Ascending aorta (tissue), 2 donors: Measurements from ENCODE around the gene GRIK3. TPM values are rescaled to one million over a fixed set of nuclear protein-coding genes. Genes with fewer than 3 reads are reported as not detected.

Experiments
- DNase-seq, 2 donors: peaks; one replicate each; pipeline ENCODE4 v3.0.0-alpha.2; 2019; ENCODE audit warnings: low spot score in 2 of 2
- H3K27ac ChIP-seq, 2 donors: fragments of 200-600 bp; sonication (generic); one replicate each; pipeline ENCODE4 v1.5.1; 2016 to 2017; ENCODE audit warnings: mild to moderate bottlenecking in 1 of 2
- H3K27me3 ChIP-seq: fragments of 200-600 bp; sonication (generic); one replicate; pipeline ENCODE4 v1.5.1; 2017
- H3K36me3 ChIP-seq, 2 donors: fragments of 200-600 bp; sonication (generic); one replicate each; pipeline ENCODE4 v1.5.1; 2016
- H3K4me1 ChIP-seq, 2 donors: fragments of 200-600 bp; sonication (generic); one replicate each; pipeline ENCODE4 v1.5.1; 2016 to 2017; ENCODE audit warnings: mild to moderate bottlenecking in 1 of 2
- H3K4me3 ChIP-seq, 2 donors: fragments of 200-600 bp; sonication (generic); one replicate each; pipeline ENCODE4 v1.5.1; 2016 to 2017; ENCODE audit warnings: mild to moderate bottlenecking in 1 of 2
- H3K9me3 ChIP-seq, 2 donors: fragments of 200-600 bp; sonication (generic); one replicate each; pipeline ENCODE4 v1.5.1; 2016
- intact Hi-C: fragments of 100-400 bp; cut with DNase I; formaldehyde crosslinking; loops from one replicate; pipeline ENCODE4 v1.15.1; 2023
- total RNA-seq: library from RNA; depleted of rRNA; stranded (reverse); fragments of >200 nt; gene quantifications from one replicate; pipeline ENCODE4 v1.1.0, GENCODE V29; 2016
- TF ChIP-seq, protein P1 (sequence below), 3 experiments: fragments of 200-600 bp in 2 of 3; fragments of 450-650 bp in 1 of 3; sonication (generic) in 2 of 3; IDR thresholded peaks; one replicate each; pipeline ENCODE4 v1.5.1; 2016 to 2019; ENCODE audit warnings: antibody characterized with exemption in 3 of 3, mild to moderate bottlenecking in 1 of 3, moderate library complexity in 1 of 3

Gene GRIK3
- total RNA-seq, 1 donor from 2014 or later: under 0.01 TPM

DNA sequence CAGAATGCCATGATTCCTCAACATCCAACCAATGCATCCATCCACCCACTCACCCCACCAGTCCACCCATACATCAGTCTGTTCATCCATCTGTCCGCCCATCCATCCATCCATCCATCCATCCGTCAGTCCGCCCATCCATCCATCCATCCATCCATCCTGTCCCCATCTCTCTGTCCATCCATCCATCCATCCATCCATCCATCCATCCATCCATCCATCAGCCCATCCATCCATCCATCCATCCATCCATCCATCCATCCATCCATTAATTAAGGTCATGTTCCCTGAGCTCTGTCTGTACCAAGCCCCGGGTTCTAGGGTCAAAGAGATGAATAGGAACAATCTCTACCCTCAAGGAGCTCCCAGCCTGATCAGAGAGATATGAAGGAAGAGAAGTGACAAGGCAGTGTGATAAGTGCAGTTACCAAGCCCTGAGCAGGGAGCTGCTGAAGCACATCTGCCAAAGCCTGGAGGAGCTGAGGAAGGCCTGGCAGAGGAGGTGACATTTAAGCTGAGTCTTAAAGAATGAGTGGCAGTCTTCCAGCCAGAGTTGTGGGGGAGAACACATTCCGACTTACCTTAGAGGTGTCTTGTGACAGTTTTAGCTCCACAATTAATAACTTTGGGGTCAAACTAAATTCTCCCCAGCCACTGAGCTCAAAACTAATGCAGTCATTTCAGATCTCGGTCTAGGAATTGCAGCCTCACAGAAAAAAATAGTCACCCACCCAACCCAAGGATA is 47.9 kb downstream of the GRIK3 start:
- TF ChIP-seq, protein P1, sequence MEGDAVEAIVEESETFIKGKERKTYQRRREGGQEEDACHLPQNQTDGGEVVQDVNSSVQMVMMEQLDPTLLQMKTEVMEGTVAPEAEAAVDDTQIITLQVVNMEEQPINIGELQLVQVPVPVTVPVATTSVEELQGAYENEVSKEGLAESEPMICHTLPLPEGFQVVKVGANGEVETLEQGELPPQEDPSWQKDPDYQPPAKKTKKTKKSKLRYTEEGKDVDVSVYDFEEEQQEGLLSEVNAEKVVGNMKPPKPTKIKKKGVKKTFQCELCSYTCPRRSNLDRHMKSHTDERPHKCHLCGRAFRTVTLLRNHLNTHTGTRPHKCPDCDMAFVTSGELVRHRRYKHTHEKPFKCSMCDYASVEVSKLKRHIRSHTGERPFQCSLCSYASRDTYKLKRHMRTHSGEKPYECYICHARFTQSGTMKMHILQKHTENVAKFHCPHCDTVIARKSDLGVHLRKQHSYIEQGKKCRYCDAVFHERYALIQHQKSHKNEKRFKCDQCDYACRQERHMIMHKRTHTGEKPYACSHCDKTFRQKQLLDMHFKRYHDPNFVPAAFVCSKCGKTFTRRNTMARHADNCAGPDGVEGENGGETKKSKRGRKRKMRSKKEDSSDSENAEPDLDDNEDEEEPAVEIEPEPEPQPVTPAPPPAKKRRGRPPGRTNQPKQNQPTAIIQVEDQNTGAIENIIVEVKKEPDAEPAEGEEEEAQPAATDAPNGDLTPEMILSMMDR (IDR thresholded peaks at IDR 0.05): no peak
- no peaks in the 10 kb centered on the region for H3K36me3 ChIP-seq
- no peaks in the 10 kb centered on the region for H3K4me1 ChIP-seq
- no peak overlapping the region for H3K4me3 ChIP-seq
- no peak overlapping the region for H3K27ac ChIP-seq
- H3K9me3 ChIP-seq: no peaks in the 10 kb centered on the region
- DNase-seq: no peak
- no peaks in the 10 kb centered on the region for H3K27me3 ChIP-seq
- intact Hi-C loops: no loop called here

DNA sequence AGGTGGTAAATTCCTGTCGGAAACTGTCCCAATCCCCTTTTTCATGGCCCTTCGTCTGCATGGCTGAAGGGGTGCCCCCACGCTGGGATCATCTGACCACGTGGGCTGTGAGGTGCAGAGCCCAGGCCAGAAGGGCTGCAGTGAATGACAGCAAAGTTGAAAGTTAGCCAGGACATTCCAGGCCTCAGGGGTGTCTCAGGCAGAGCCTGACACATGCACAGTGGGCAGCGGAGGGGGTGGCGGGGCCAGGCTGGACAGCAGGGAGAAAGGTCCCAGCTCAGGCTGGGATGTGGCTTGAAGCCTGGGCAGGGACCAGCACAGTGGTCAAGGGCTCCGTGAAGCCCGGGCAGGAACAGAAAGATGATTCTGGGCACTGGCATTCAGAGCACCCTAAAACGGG is 49.6 kb downstream of the GRIK3 start:
- Histone ChIP-seq H3K27me3 (no peaks in the 10 kb centered on the region), H3K36me3 (no peaks in the 10 kb centered on the region), H3K4me1 (no peaks in the 10 kb centered on the region), H3K27ac (no peak overlapping the region), H3K9me3 (no peaks in the 10 kb centered on the region), H3K4me3 (no peak overlapping the region)
- intact Hi-C loops: no loop called here
- DNase-seq: no peak
- TF ChIP-seq, protein P1 (IDR thresholded peaks at IDR 0.05): no peak

DNA sequence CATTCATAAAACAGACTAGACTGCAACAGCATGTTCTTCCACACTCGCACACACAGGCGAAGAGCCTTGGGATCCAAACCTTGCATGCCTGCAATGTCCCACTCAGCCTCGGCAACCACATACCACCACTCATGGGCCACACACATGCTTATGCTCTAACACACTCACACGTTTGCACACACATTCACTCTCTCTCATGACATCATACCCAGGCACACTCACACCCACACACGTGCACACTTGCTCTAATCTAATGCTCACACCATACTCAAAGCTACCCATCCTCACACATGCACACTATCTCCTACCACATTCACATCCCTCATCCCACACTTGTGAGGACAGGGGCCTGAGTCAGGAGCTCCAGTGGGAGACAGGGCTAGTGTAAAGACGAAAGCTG is 50.3 kb downstream of the GRIK3 start:
- H3K9me3 ChIP-seq: no peaks in the 10 kb centered on the region
- no peak overlapping the region for H3K27ac ChIP-seq
- intact Hi-C loops: no loop called here
- no peaks in the 10 kb centered on the region for H3K4me1 ChIP-seq
- no peaks in the 10 kb centered on the region for H3K36me3 ChIP-seq
- no peak for DNase-seq
- TF ChIP-seq, protein P1 (IDR thresholded peaks at IDR 0.05): no peak
- H3K4me3 ChIP-seq: no peak overlapping the region
- no peaks in the 10 kb centered on the region for H3K27me3 ChIP-seq

DNA sequence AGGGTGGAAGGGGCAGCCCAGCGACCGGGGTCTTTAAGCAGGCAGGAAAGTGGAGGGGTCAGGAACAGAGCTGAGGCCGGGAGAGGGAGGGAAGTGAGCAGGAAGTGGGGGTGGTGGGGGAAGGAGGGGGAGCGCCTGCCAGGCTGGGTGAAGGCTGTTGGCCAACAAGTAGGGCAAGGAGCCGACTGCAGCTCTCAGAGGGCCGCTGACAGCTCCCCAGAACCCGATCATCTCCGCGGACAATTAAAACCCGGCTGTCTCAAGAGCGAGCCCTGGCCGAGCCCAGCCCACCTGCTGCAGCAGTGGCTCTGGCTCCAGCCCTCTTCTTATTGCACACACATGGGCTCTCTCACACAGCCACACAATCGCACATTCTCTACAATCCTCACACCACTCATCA is 51.6 kb downstream of the GRIK3 start:
- TF ChIP-seq, protein P1 (IDR thresholded peaks at IDR 0.05): no peak
- intact Hi-C loops: no loop called here
- DNase-seq: no peak
- Histone ChIP-seq H3K36me3 (no peaks in the 10 kb centered on the region), H3K27ac (no peak overlapping the region), H3K4me1 (no peaks in the 10 kb centered on the region), H3K4me3 (no peak overlapping the region), H3K27me3 (no peaks in the 10 kb centered on the region), H3K9me3 (no peaks in the 10 kb centered on the region)

DNA sequence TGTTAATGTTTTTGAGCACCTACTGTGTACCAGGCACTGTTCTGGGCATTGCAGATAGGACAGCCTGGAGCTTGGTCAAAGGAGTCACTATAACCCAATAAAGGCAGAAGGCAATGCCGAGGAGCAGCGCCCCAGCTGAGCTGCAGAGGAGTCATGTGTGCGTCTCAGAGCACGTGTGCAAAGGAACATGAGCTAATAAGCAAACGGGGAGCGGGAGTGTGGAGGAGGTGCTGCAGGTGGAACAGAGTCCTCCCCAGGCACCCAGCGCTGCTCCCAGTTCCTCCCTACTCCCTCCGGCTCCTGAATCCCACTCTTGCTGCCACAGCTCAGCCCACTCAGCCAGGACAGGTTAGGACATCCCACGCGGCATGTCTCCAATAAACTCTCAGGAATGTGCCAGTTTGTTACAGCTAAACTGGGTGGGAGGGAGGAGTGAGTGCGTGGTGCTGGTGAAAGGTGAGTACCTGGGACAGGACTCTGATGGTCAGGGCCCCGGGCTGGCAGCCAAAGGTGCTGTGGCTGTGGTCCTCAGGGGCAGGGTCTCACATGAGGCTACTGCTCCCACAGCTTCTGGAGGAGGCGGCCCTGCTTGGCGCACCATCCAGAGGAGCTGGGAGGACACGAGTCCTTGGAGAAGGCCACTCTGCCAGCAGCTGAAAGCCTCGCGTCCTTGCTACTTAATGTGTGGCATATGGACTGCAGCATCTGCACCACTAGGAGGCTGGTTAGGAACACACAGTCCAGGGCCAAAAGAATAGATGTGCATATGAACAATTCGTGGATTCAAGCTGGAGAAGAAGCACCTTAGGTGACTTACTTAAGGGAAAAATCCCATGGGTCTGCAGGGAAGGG is 52.3 kb downstream of the GRIK3 start:
- no peaks in the 10 kb centered on the region for H3K36me3 ChIP-seq
- no peaks in the 10 kb centered on the region for H3K9me3 ChIP-seq
- intact Hi-C loops: no loop called here
- TF ChIP-seq, protein P1 (IDR thresholded peaks at IDR 0.05): no peak
- no peaks in the 10 kb centered on the region for H3K27me3 ChIP-seq
- no peak overlapping the region for H3K4me3 ChIP-seq
- DNase-seq: no peak
- no peaks in the 10 kb centered on the region for H3K4me1 ChIP-seq
- no peak overlapping the region for H3K27ac ChIP-seq
